ENCODE results near the gene ATP2A3.

GRCh38 chr17:3929181-3929580 is 35.1 kb downstream of the ATP2A3 start:
- TF ChIP-seq CTBP1 (IDR thresholded peaks at IDR 0.05; ENCODE audit: borderline replicate concordance) (no peak), ELF4 (IDR thresholded peaks at IDR 0.05) (no peak), LEF1 (IDR thresholded peaks at IDR 0.05; ENCODE audit: borderline replicate concordance) (no peak), BHLHE40 (IDR thresholded peaks at IDR 0.05; ENCODE audit: borderline replicate concordance) (no peak)
- TF ChIP-seq, protein P1, sequence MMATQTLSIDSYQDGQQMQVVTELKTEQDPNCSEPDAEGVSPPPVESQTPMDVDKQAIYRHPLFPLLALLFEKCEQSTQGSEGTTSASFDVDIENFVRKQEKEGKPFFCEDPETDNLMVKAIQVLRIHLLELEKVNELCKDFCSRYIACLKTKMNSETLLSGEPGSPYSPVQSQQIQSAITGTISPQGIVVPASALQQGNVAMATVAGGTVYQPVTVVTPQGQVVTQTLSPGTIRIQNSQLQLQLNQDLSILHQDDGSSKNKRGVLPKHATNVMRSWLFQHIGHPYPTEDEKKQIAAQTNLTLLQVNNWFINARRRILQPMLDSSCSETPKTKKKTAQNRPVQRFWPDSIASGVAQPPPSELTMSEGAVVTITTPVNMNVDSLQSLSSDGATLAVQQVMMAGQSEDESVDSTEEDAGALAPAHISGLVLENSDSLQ (IDR thresholded peaks at IDR 0.05), result no peak

Measured in HEK293T (cell line).